Duodenal mucosa (tissue), 2 donors: ENCODE results near the gene MNAT1.
"Not testable (repeated sequence)": the region's sequence is repeated elsewhere in the genome, so short reads cannot be mapped to it uniquely, and the experiment has no call there.

Experiments used
- H3K27ac ChIP-seq: one replicate; pipeline ENCODE4 v1.7.0; 2013; ENCODE audit warnings: low read depth, low read length
- H3K27me3 ChIP-seq, 2 donors: one replicate each; pipeline ENCODE4 v1.7.0; 2013; ENCODE audit warnings: low read length in 2 of 2, control low read depth in 1 of 2; ENCODE audit not compliant: insufficient read depth in 2 of 2, control insufficient read depth in 1 of 2
- H3K36me3 ChIP-seq, 2 donors: one replicate each; pipeline ENCODE4 v1.7.0; 2013; ENCODE audit warnings: low read length in 2 of 2, control low read depth in 1 of 2; ENCODE audit not compliant: insufficient read depth in 2 of 2, control insufficient read depth in 1 of 2
- H3K4me1 ChIP-seq, 2 donors: one replicate each; pipeline ENCODE4 v1.7.0; 2013; ENCODE audit warnings: low read length in 2 of 2, control low read depth in 1 of 2; ENCODE audit not compliant: insufficient read depth in 2 of 2, control insufficient read depth in 1 of 2
- H3K4me3 ChIP-seq, 2 donors: one replicate each; pipeline ENCODE4 v1.7.0; 2013; ENCODE audit warnings: low read length in 2 of 2, low read depth in 1 of 2
- H3K9ac ChIP-seq, 2 donors: one replicate each; pipeline ENCODE4 v1.7.0; 2013; ENCODE audit warnings: low read length in 2 of 2, low read depth in 1 of 2
- H3K9me3 ChIP-seq, 2 donors: one replicate each; pipeline ENCODE4 v1.7.0; 2013; ENCODE audit warnings: low read length in 2 of 2, control low read depth in 1 of 2; ENCODE audit not compliant: control insufficient read depth in 1 of 2

The MNAT1 gene

DNA sequence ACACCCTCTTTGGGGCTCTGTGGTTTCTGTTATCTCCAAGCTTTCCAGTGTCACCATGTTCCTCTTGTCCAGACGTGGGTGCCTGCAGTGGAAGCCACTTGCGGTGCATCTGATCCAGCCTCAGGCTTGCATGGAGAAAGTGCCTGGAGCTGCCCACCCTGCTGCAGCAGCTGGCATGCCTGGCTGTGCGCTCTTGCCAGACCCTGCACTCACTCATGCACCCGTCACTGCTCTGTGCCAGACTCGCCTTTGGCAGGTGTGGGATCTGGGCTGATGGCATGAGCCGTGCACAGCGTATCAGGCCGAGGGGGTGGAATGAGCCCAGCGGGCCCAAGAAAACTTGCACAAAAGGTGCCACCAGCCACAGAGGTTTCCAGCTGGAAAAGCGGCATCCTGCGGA, 105.1 kb downstream of the MNAT1 start:
- no peak overlapping the region for H3K4me3 ChIP-seq
- no peak overlapping the region for H3K9ac ChIP-seq
- no peak overlapping the region for H3K27ac ChIP-seq
- H3K9me3 ChIP-seq, result no peaks in the 10 kb centered on the region
- peaks cover 0 to 12% of the 10 kb centered on the region in 2 donors for H3K36me3 ChIP-seq
- H3K27me3 ChIP-seq, result no peaks in the 10 kb centered on the region
- no peaks in the 10 kb centered on the region for H3K4me1 ChIP-seq

- Histone ChIP-seq H3K9me3 (no peaks in the 10 kb centered on the region), H3K4me3 (no peak overlapping the region), H3K27ac (no peak overlapping the region), H3K36me3 (peaks cover 0 to 12% of the 10 kb centered on the region in 2 donors), H3K4me1 (no peaks in the 10 kb centered on the region), H3K27me3 (no peaks in the 10 kb centered on the region), H3K9ac (no peak overlapping the region)
These were observed 105.8 kb downstream of the MNAT1 start for GRCh38 chr14:60840313-60840712.

GRCh38 chr14:60845523-60845922, 111.0 kb downstream of the MNAT1 start:
- Histone ChIP-seq H3K36me3 (no peaks in the 10 kb centered on the region), H3K27ac (no peak overlapping the region), H3K4me3 (no peak overlapping the region), H3K27me3 (no peaks in the 10 kb centered on the region), H3K9me3 (peaks cover 0 to 5% of the 10 kb centered on the region in 2 donors), H3K9ac (no peak overlapping the region), H3K4me1 (no peaks in the 10 kb centered on the region)

- no peaks in the 10 kb centered on the region for H3K4me1 ChIP-seq
- H3K27ac ChIP-seq, result no peak overlapping the region
- no peak overlapping the region for H3K4me3 ChIP-seq
These were observed 113.5 kb downstream of the MNAT1 start for GRCh38 chr14:60848066-60848465.

GRCh38 chr14:60851692-60852091, 117.1 kb downstream of the MNAT1 start:
- H3K9ac ChIP-seq, H3K27me3 ChIP-seq, H3K9me3 ChIP-seq: not testable (repeated sequence)

More at GRCh38 chr14:60848066-60848465, 113.5 kb downstream of the MNAT1 start:
- peaks cover 0 to 5% of the 10 kb centered on the region in 2 donors for H3K9me3 ChIP-seq
- H3K9ac ChIP-seq, result no peak overlapping the region
- H3K36me3 ChIP-seq, result no peaks in the 10 kb centered on the region
- H3K27me3 ChIP-seq, result no peaks in the 10 kb centered on the region

GRCh38 chr14:60856111-60856510, 121.5 kb downstream of the MNAT1 start:
- Histone ChIP-seq H3K9me3 (peaks cover 0 to 5% of the 10 kb centered on the region in 2 donors), H3K4me1 (no peaks in the 10 kb centered on the region), H3K36me3 (peaks cover 0 to 3% of the 10 kb centered on the region in 2 donors), H3K9ac (no peak overlapping the region), H3K4me3 (no peak overlapping the region), H3K27me3 (no peaks in the 10 kb centered on the region), H3K27ac (no peak overlapping the region)

More at GRCh38 chr14:60851692-60852091, 117.1 kb downstream of the MNAT1 start:
- H3K4me1 ChIP-seq, H3K27ac ChIP-seq, H3K36me3 ChIP-seq, H3K4me3 ChIP-seq: not testable (repeated sequence)

GRCh38 chr14:60859525-60859924, 125.0 kb downstream of the MNAT1 start:
- Histone ChIP-seq H3K27me3 (no peaks in the 10 kb centered on the region), H3K27ac (no peak overlapping the region), H3K4me3 (no peak overlapping the region), H3K4me1 (peaks cover 0 to 6% of the 10 kb centered on the region in 2 donors), H3K9ac (no peak overlapping the region), H3K36me3 (peaks cover 0 to 3% of the 10 kb centered on the region in 2 donors), H3K9me3 (peaks cover 0 to 5% of the 10 kb centered on the region in 2 donors)

DNA sequence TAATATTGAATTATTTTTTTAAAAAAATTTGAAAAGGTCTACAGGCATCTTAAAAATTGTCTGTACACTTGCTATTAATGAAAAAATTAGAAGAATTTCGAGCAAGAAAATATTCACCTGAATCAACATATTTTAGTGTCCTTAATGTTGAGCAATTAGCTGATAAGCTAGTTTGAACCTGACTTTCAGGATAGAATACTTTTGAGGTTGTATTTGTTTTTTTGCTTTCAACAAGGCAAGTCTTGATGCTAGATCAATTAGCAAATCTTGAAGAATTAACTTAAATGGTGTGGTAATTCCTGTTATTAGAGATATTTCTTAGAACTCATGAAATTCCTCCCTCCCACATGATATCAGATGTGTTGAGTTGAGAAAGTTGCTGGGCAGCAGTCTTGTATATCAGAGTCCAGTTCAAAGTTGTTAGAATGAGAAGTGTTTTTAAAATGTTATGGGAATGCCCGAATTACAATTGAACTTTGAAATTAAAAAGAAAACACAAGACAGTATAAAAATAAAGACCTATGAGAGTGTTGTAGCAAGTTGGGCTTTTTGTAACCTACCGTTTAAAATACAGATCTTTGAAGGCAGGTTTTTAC, 127.1 kb downstream of the MNAT1 start:
- no peak overlapping the region for H3K27ac ChIP-seq
- no peak overlapping the region for H3K4me3 ChIP-seq

DNA sequence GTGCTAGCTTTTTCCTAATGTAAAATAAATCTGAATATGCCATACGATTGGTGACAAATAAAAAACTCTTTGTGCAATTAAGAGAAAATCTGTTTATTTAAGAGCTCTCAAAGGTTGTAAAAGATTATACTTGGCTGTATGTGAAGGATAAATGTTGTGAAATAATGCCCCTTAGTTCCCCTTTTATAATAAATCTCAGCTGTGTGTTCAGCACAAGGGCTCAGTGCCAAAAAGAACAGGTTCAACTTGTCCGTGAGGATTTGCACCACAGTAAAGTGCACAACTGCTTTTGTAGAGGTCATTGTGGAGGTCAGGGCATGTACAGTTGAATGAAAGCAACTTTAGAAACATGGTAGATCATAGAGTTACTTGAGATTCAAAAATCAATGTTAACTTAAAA, 127.7 kb downstream of the MNAT1 start:
- H3K36me3 ChIP-seq, result no peaks in the 10 kb centered on the region
- no peak overlapping the region for H3K9ac ChIP-seq
- peaks cover 0 to 6% of the 10 kb centered on the region in 2 donors for H3K4me1 ChIP-seq
- no peak overlapping the region for H3K27ac ChIP-seq
- H3K9me3 ChIP-seq, result peaks cover 0 to under 1% of the 10 kb centered on the region in 2 donors
- no peak overlapping the region for H3K4me3 ChIP-seq
- no peaks in the 10 kb centered on the region for H3K27me3 ChIP-seq

More for the DNA sequence above, 127.1 kb downstream of the MNAT1 start:
- H3K36me3 ChIP-seq, result no peaks in the 10 kb centered on the region
- no peaks in the 10 kb centered on the region for H3K27me3 ChIP-seq
- H3K4me1 ChIP-seq, result peaks cover 0 to 6% of the 10 kb centered on the region in 2 donors
- peaks cover 0 to 5% of the 10 kb centered on the region in 2 donors for H3K9me3 ChIP-seq
- no peak overlapping the region for H3K9ac ChIP-seq

- Histone ChIP-seq H3K9me3 (no peaks in the 10 kb centered on the region), H3K27ac (no peak overlapping the region), H3K36me3 (no peaks in the 10 kb centered on the region), H3K4me1 (peaks cover 0 to 6% of the 10 kb centered on the region in 2 donors), H3K9ac (no peak overlapping the region), H3K27me3 (no peaks in the 10 kb centered on the region), H3K4me3 (no peak overlapping the region)
These were observed 128.7 kb downstream of the MNAT1 start for GRCh38 chr14:60863249-60863648.
